Measurements from ENCODE around the gene RSAD2.
"Not testable (repeated sequence)": the region's sequence is repeated elsewhere in the genome, so short reads cannot be mapped to it uniquely, and the experiment has no call there.

Gene RSAD2

DNA sequence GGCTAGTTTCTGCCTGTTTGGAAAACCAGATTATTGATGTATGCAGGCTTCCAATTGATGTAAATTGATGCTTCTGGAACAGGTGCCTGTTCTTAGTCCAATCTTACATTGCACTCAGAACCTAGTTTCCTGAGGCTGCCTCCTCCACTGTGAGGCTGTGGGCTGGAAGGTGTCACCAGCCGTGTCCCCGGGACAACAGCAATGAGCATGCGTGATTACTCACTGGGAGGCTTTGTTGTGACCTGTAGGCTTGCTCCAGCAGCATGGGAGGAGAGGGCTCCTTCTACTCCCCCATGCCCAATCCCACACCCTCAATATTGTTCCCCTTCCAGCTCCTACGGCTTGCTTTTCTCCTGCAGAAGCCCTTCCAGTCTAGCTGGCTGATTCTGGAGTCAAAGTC, 11.1 kb downstream of the RSAD2 start:
- TF ChIP-seq CTCF (IDR thresholded peaks at IDR 0.05; ENCODE audit: control extremely low read depth, extremely low read depth, low read depth, missing control alignments): no peak
- no peak for DNase-seq (ENCODE audit: extremely low spot score)
- CTCF ChIA-PET: interaction anchor here (2.1 kb wide), 1 partner anchor 9 kb away, joined by 9 read pairs; no protein-coding TSS in a partner anchor
- POLR2A ChIA-PET: no interaction called here

DNA sequence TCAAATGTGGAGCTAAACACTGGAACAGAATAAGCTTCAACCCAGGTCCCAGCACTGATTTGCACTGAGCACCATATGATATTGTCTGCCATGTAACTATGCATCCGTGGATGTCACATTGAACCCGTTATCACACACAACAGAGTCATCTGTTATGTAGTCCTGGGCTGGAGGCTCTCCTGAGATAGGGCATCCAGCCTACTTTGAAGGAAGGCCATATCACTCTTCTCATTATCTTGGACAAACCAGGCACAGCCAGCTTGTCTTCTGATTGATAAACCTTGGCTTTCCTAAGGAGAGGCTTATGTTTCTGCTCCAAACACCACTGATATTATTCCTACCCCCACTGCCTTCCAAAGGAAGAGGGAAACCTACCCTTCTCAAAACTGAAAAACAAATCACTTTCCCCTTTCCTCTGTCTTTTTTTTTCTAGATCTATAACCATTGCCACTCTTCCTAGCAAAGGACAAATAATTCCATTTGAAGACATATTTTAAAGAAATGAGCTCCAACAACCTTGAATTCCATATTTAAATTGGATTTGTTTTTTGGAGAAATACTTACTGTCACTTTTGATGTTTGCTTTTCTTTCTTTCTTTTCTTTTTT, 16.4 kb downstream of the RSAD2 start:
- ChIA-PET CTCF (interaction anchor here (1.0 to 6.8 kb wide), 10 partner anchors 9 to 190 kb away, joined by 3 to 123 read pairs (median 3); no protein-coding TSS in a partner anchor), POLR2A (no interaction called here)
- no peak for DNase-seq (ENCODE audit: extremely low spot score)
- no peak for TF ChIP-seq CTCF (IDR thresholded peaks at IDR 0.05; ENCODE audit: control extremely low read depth, extremely low read depth, low read depth, missing control alignments)

- DNase-seq (ENCODE audit: extremely low spot score): peak; percentile 31
- TF ChIP-seq CTCF (IDR thresholded peaks at IDR 0.05; ENCODE audit: control extremely low read depth, extremely low read depth, low read depth, missing control alignments): peak; percentile 65
- CTCF ChIA-PET: interaction anchor here (0.7 to 6.8 kb wide), 28 partner anchors 9 to 189 kb away, joined by 3 to 123 read pairs (median 4); no protein-coding TSS in a partner anchor
- POLR2A ChIA-PET: no interaction called here
Measured at GRCh38 chr2:6896930-6897759, 19.6 kb downstream of the RSAD2 start.

GRCh38 chr2:6902581-6902980, 25.0 kb downstream of the RSAD2 start:
- CTCF ChIA-PET: interaction anchor here (0.8 to 10.8 kb wide), 3 partner anchors 10 to 17 kb away, joined by 3 to 81 read pairs (median 3); partner anchors contain the start of gene RNF144A
- POLR2A ChIA-PET; DNase-seq (ENCODE audit: extremely low spot score): not testable (repeated sequence)

DNA sequence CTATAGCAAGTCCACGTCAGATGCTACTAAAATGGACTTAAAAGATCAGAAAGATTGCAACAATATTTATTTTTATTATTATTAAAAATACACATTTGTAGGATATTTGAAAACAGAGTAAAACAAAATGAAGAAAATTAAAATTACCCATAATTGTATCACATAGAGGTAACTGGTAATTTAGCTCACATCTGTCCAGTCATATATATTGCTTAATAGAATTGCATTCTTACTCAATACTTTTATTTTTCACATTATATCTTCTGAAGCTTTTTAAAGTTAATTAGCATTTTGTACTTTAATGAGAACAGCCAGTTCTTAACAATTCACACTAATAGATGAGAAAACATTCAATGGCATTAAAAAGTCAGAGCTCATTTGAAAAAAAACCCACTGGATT, 28.1 kb downstream of the RSAD2 start:
- POLR2A ChIA-PET: no interaction called here
- CTCF ChIA-PET: interaction anchor here (0.6 to 12.9 kb wide), 7 partner anchors 9 to 192 kb away, joined by 3 to 123 read pairs (median 4); partner anchors contain the start of gene RNF144A
- no peak for DNase-seq (ENCODE audit: extremely low spot score)
- no peak for TF ChIP-seq CTCF (IDR thresholded peaks at IDR 0.05; ENCODE audit: control extremely low read depth, extremely low read depth, low read depth, missing control alignments)

DNA sequence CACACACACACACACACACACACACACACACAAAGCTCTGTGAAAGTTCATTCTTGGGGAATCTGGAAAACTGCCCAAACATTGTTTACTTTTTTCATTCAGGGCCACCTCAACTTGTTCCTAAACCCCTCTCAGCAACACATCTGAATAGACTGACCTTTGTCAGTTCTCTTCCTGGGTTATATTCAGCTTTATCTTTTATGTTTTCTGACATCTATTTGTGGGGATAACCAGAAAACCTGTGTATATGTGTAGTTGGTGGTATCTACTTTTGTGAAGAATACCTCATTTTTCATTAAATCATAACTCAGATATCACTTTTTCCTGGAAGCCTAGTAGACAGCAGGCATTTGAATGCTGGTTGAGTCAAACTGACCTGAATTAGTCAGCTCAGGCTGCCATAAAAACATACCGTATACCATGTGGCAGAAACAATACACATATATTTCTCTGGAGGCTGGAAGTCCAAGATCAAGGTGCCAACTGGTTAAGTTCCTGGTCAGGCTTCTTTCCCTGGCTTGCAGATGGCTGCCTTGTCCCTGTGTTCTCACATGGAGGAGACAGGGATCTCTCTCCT, 28.7 kb downstream of the RSAD2 start:
- POLR2A ChIA-PET: no interaction called here
- DNase-seq (ENCODE audit: extremely low spot score): no peak
- CTCF ChIA-PET: interaction anchor here (0.6 to 12.9 kb wide), 7 partner anchors 8 to 191 kb away, joined by 3 to 123 read pairs (median 4); partner anchors contain the start of gene RNF144A
- no peak for TF ChIP-seq CTCF (IDR thresholded peaks at IDR 0.05; ENCODE audit: control extremely low read depth, extremely low read depth, low read depth, missing control alignments)

Measured in GM10248 (cell line).